NCI-H128 (cell line): ENCODE results near the gene TRIM74.
"Not testable (repeated sequence)": the region's sequence is repeated elsewhere in the genome, so short reads cannot be mapped to it uniquely, and the experiment has no call there.

Source experiments
- DNase-seq: peaks from one replicate; lab custom pipeline; 2025; ENCODE audit not compliant: unreplicated experiment; lab: John Stamatoyannopoulos, UW

The TRIM74 gene

DNA sequence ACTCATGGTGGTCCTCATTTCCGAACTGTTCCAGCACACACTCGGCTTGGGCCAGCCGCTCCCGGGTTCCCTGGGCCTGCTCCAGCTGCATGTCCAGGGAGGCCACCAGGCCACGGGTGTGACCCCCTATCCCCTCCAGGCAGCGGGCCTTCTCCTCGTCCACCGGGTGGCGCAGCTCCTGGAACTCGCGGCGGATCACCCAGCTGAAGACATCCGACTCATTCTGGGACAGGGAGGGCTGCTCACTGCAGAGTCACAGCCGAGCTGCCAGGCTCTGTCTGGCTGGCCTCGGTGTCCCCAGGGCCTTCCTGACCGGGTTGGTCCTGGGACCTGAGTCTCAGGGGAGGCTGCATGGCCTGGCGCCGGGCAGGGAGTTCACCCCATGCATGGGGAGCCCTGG lies 9.2 kb downstream of the TRIM74 start:
- DNase-seq = not testable (repeated sequence)

DNA sequence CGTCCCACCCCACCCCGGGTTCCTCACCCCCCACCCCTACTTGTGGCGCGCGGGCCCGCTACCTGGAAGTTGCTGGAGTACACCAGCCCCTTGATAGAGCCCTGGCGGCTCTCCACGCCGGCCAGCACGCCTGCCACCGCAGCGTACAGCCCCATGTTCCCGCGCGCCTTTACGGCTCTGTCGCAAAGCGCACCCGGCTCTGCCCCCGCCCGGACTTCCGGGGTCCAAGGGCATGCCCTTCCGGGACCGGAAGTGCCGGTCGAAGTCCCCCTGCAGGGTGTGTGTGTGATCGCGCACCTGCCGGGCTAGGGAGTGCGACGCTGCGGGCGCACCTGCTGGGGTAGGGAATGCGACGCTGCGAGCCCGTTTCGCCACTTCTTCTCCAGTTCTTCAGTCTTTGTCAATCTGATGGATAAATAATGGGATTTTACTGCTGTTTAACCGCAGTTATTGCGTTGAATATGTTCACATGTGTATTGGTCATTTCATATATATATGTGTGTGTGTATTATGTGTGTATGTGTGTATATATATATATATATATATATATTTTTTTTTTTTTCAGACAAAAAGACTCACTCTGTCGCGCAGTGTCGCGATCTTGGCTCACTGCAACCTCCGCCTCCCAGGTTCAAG lies 14.6 kb downstream of the TRIM74 start:
- DNase-seq = not testable (repeated sequence)

DNA sequence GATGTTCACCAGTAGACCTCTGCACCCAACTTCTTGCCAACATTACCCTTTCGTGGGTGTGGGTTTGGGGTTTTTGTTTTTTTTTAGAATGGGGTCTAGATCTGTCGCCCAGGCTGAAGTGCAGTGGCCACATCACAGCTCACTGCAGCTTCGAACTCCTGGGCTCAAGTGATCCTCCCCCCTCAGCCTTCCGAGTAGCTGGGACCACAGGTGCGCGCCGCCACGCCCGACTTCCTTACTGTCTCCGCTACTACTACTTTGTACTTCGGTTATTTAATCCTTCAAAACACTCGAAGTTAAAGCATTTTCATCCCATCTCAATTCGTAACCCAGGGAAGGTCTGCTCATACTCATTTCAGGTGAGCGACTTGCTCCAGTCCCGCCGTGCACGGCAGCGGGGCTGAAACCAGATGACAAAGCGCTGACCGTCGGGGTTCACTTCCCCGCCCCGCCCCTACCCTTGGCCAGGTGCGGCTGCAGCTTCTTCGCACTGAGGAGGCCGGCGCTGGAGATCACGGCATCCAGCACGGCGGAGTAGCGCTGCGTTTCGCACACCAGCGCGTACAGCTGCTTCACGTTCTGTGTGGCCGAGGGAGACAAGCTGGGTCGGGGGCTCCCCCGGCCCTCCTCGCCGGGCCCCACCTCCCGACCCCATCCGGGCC lies 15.2 kb downstream of the TRIM74 start:
- not testable (repeated sequence) for DNase-seq

DNA sequence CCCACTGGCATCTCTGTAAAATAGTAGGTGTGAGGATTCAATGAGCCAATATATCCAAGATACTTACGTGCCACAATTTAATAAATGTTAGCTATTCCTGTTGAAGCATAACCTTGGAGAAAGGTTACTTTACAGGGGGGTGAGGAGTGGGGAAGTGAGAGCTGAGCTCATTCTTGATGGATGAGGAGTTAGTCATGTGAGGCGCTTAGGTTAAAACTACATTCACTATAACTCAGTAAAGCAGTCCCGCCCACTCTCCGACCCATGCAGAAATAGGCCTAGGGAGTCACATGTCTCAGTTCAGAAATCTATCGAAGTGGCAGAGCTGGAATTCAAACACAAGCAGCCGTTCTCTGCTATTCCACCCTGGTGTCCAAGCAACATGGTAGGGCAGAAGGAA lies 18.8 kb downstream of the TRIM74 start:
- not testable (repeated sequence) for DNase-seq

DNA sequence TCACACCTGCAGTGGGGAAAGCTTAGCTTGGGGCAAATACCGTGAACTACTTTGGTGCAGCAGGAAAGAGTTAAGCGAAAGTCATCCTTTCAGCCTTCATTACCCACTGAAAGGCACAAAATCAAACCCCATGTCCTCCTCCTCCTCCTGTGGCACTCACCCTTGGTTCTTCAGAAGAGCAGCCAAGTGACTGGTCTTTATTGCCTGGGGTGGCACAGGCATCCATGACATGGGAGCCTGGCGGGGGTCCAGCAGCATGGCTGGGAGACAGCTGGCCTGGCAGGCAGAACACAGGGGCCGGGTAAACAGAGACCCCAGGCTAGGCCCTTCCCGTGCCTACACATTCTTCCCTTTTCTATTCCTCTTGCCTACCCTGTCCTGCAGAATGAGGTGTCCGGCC lies 19.6 kb downstream of the TRIM74 start:
- DNase-seq = not testable (repeated sequence)

DNA sequence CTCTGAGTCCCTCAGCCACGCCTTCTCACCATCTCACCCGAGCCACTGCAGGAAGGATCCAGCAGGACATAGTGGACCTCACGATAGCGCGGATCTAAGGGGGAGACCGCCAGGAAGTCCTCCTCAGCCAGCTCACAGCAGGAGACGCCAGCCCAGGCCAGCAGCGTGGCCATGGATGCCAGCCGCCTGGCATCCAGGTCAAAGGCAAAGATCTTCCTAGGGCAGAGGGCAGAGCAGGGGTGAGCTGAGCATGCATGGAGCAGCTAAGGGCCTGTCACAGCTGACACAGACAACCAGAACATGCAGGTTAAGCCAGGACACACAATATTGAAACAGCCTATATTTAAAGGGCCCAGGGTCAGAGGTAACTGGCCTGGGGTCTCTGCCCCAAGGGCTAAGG lies 20.0 kb downstream of the TRIM74 start:
- not testable (repeated sequence) for DNase-seq

DNA sequence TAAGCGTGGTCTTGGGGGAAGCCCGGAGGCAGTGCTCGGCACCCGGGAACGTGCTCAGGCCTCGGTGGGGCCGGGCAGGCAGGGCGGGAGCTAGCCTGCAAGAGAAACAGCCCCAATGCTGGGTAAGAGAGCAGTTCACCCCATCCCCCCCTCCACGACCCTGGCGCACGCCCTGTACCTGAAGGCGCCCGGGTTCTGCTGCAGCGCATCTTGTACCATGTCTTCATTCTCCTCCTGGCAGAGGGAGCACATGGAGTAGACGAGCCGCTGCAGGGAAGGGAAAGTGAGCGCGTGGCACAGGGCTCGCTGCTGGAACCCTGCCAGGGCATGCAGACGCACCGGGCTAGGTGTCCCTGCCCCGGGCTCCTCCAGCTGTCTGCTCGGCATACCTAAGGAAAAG lies 20.6 kb downstream of the TRIM74 start:
- DNase-seq = not testable (repeated sequence)

DNA sequence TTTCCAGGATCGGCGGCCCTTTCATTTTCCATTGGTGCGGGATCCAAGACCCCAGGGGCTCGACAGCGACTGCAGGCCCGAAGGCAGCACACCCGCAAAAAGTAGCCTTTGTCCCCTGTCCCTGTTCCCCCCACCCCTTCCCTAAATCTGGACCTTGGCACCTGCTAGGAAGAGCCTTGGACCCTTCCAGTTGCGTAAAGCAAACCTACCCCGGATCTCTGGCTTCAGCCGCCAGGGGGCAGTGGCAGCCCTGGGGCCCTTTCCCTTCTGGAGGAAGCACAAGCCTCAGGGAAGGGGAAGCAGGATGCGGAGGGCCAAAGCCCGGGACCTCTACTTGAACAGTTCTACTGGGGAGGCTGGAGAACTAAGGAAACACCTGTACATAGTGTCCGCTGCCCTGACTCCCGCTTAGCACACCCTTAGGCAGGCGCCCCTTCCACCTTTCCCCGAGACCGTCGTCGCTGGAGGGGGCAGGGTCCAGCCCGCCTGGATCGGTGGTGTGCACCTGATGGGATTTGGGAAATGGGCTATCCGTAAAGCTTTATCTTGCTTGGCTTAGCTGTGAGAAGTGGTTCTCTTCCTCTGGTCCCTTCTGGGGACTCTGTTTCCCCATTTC lies 23.0 kb downstream of the TRIM74 start:
- not testable (repeated sequence) for DNase-seq

DNA sequence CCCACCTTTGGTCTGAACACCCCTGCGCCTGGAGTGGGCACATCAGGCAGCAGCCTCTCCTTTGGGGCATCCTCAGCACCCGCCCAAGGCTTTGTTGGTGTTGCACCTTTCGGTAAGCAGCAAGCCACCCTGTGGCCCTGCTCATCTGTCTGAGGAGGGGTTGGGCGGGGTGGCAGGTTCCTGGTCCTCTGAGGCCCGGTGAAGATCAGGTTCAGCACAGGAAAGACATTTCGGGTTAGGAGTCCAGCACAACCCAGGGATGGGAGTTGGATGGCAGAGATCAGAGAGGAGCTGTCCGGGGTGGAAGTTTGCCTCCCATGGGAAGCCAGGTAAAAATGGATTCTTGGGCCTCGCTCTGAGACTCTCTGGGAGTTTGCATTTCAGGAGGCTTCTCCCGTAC lies 23.7 kb downstream of the TRIM74 start:
- not testable (repeated sequence) for DNase-seq

DNA sequence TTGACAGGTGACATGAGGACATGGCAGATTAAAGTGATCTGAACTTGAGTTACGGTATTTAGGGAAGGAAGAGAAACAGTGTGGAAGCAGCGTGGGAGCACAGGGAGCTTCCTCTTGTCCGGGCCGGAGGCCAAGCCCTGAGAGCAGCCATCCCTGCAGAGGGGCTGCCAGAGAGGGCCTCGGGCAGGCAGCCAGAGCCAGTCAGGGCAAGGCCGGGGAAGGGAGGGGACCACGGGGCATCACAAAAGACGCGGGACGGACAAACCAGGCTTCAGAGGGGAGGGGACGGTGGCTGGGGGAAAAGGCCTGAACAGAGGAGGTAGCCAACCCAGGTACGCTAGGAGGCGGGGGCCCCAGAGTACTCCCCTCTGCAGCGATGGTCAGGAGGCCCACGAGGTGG lies 24.3 kb downstream of the TRIM74 start:
- DNase-seq = not testable (repeated sequence)

DNA sequence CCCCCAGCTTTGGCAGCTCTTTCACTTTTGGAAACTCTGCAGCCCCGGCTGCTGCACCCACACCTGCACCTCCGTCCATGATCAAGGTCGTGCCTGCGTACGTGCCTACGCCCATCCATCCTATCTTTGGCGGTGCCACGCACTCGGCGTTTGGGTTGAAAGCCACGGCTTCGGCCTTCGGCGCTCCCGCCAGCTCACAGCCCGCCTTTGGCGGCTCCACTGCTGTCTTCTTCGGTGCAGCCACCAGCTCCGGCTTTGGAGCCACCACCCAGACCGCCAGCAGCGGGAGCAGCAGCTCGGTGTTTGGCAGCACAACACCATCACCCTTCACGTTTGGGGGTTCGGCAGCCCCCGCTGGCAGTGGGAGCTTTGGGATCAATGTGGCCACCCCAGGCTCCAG lies 26.3 kb downstream of the TRIM74 start:
- DNase-seq = not testable (repeated sequence)

DNA sequence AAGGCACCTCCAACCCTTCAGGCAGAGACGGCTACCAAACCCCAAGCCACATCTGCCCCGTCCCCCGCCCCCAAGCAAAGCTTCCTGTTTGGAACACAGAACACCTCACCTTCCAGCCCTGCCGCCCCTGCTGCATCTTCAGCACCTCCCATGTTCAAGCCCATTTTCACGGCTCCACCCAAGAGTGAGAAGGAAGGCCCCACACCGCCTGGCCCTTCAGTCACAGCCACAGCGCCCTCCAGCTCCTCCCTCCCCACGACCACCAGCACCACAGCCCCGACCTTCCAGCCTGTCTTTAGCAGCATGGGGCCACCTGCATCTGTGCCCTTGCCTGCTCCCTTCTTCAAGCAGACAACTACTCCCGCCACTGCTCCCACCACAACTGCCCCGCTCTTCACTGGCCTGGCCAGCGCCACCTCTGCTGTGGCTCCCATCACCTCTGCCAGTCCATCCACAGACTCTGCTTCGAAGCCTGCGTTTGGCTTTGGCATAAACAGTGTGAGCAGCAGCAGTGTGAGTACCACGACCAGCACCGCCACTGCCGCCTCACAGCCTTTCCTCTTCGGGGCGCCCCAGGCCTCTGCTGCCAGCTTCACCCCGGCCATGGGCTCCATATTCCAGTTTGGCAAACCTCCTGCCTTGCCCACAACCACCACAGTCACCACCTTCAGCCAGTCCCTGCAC lies 27.1 kb downstream of the TRIM74 start:
- not testable (repeated sequence) for DNase-seq

DNA sequence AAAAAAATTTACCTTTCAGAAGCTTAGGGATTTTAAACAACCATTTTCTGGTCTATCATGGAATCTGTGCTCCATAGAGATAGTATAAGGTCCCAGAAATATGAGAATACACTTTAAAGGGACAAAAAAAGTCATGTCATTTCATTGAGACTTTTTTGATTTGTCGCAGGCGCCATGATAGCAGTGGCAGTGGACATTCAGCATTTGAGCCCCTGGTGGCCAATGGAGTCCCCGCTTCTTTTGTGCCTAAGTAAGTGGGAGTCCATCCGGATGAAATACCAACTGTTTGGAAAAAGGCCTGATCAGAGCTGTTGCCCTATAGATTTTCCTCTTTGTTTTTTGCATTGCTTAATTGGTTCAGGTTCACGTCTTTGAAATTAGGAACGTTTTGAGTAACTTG lies 41.0 kb downstream of the TRIM74 start:
- not testable (repeated sequence) for DNase-seq

DNA sequence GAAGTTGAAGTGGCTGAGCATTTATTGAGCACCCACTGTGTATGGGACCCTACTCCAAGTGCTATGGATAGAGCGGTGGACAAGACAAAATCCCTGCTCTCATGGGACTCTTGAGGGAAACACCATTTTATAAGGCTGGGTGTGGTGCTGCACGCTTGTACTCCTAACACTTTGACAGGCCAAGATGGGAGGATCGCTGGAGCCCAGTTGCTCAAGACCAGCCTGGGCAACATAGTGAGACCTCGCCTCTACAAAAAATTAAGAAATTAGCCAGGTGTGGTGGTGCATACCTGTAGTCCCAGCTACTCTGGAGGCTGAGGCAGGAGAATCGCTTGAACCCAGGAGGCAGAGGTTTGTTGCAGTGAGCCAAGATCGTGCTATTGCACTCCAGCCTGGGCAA lies 41.5 kb downstream of the TRIM74 start:
- not testable (repeated sequence) for DNase-seq

DNA sequence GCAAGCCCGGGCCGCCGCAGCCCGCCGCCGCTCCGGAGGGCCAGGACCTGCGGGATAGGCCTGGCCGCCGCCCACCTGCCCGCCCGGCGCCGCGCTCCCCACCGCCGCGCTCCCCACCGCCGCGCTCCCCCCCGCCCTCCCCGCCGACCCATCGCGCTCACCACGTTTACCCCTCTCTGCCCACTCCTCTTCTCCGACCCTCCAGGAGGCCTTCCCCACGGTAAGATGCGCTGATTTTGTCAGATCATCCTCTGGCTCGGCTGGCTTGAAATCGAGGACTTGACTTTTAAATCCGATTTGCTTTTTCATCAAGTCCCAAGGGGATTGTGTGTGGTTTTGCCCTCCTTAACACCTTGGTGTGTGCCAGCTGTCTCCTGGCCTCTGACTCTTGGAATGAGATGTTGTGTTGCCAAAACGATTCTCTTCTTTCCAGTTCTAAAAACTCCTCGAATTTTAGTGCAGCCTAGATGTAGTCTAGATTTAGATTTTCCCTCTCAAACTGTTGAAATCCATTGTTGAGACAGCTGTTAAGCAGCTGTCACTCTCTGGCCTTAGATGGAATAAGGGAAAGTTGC lies 43.6 kb downstream of the TRIM74 start:
- no peak for DNase-seq

DNA sequence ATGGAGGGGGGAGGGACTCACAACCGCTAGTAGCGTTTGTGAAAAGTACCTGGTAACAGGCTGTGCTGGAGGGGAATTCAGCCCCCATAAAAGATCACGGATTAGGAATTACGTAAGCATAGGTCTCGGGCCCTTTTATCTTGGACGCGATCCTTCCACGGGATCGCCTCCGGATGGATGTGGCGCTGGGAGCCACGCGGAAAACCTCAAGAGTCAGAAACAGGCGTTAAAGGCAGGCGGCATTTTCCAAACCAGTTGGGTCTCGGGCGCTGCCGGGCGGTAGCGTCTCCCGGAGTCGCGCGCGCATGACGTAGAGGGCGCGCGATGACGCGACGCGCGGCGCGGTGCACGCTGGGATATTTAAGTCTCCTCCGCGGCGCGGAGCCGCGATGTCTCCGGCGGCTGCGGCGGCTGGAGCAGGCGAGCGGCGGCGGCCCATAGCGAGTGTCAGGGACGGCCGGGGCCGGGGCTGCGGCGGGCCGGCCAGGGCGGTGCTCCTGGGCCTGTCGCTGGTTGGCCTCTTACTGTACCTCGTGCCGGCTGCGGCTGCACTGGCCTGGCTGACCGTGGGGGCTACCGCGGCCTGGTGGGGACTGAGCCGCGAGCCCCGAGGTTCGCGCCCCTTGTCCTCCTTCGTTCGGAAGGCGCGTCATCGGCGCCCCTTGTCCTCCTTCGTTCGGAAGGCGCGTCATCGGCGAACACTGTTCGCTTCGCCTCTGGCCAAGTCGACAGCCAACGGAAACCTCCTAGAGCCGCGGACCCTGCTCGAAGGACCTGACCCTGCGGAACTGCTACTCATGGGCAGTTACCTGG lies 44.3 kb downstream of the TRIM74 start, which contains the start of gene POM121:
Gene POM121 (plus strand): TSS at position 363 of the 813 bp plus-strand sequence. CDS start 27 bp downstream, at position 390.
- DNase-seq = peak; percentile 52

DNA sequence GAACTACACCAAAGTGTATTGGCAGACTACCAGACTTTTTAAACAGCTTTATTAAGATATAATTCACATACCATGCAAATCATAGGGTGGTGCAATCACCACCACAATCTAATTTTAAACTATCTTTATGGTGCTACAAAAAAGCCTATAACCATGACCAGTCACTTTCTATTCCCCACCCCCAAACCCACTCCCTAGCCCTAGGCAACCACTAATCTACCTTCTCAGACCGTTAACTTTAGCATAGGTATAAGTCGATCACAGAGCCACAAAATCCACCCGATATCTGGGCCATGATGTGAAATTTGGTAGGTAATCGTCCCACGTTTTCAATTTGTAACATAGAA lies 44.9 kb downstream of the TRIM74 start:
- DNase-seq = no peak

DNA sequence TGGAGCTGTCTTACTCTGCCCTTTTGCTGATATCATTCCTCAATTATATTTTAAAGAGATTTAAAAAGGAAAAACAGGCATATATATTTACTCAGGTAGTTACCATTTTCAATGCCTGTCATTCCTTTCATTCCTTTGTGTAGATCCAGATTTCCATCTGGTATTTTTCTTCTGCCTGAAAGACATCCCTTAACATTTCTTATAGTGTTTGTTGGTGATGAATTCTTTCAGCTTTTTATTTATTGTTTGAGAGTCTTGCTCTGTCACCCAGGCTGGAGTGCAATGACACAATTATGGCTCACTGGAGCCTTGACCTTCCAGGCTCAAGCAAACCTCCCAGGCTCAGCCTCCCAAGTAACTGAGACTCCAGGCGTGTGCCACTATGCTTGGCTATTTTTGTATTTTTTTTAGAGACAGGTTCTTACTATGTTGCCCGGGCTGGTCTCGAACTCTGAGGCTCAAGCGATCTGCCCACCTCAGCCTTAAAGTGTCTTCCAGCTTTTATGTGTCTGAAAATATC lies 50.0 kb downstream of the TRIM74 start:
- DNase-seq = no peak

DNA sequence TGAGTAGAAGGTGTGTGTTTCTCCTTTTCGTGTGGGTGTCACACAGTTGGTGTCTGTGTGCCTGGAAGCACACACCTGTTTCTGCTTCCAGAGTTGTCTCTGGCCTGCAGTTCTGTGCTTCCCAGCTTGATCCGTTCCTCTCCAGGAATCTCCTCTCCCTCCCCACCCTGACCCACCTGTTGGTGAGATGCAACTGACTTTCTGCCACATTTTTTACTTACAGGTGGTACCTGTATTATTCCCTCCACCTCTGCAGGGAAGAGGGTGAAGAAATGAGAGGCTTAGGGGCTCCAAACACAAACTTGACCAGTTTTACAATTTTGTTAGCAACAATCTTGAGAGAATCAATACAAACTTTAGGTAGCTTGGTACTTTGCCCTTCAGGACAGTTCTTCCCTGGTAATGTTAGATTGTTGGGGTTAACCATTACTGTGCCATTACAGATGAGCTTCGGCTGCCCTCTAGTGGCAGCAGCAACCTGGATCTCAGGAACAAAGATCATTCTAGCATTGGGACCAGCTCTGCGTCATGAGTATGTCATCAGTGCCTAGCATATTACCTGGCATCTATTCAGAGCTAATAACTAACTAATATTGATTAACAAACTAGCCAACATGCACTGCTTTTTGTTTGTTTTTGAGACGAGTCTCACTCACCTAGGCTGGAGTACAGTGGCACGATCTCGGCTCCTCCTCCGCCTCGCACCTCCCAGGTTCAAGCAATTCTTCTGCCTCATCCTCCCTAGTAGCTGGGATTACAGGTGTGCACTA lies 54.3 kb downstream of the TRIM74 start:
- peak; percentile 5 for DNase-seq

DNA sequence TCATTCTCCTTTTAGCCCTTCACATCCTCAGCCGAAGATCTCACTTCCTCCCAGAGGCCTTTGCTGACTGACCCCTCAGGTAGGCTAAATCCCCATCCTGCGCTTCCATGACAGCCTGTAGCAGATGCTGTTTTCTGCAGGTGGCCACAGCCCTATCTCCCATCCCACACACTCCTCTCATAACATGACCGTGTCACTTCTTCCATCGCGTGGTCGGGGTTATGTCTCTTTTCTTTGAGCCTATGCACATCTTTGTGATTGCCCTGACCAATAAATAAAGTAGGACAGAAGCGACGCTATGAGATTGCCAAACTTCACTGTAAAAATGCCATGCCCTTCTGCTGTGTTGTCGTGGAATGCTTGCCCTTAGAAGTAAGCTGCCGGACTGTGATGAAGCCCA lies 55.5 kb downstream of the TRIM74 start:
- not testable (repeated sequence) for DNase-seq
